ENCODE data around the gene CAND2. TPM values are rescaled to one million over a fixed set of nuclear protein-coding genes. Genes with fewer than 3 reads are reported as not detected.

Gene CAND2
- 10 to 100 TPM in 1 of 3 donors, 1 to 10 TPM in 2; 7.3 to 10.4 (median 9.3) TPM for polyA plus RNA-seq (ENCODE audit: insufficient read length in 3 of 3)
- long read RNA-seq, donor 1, partial matches to known transcripts, result 4,181 of 4,278 reads
- long read RNA-seq, donor 1, other reads (novel, unspliced or antisense), result 97 of 4,278 reads
- long read RNA-seq, donor 2, partial matches to known transcripts, result 3,902 of 3,960 reads
- long read RNA-seq, donor 2, other reads (novel, unspliced or antisense), result 58 of 3,960 reads
- long read RNA-seq, donor 3, partial matches to known transcripts, result 5,890 of 6,002 reads
- long read RNA-seq, donor 3, other reads (novel, unspliced or antisense), result 112 of 6,002 reads
- long read RNA-seq, donor 4, partial matches to known transcripts, result 4,822 of 4,911 reads
- long read RNA-seq, donor 4, other reads (novel, unspliced or antisense), result 89 of 4,911 reads
- long read RNA-seq, donor 5, result 0 reads
- long read RNA-seq, donor 6, full-length matches to known transcripts, result 2 of 4,232 reads
- long read RNA-seq, donor 6, partial matches to known transcripts, result 4,147 of 4,232 reads
- long read RNA-seq, donor 6, other reads (novel, unspliced or antisense), result 83 of 4,232 reads
- long read RNA-seq, donor 7, full-length matches to known transcripts, result 1 of 6,153 reads
- long read RNA-seq, donor 7, partial matches to known transcripts, result 6,000 of 6,153 reads
- long read RNA-seq, donor 7, other reads (novel, unspliced or antisense), result 152 of 6,153 reads
- long read RNA-seq, donor 8, partial matches to known transcripts, result 7,240 of 7,381 reads
- long read RNA-seq, donor 8, other reads (novel, unspliced or antisense), result 141 of 7,381 reads
- long read RNA-seq, donor 9, full-length matches to known transcripts, result 1 of 3,147 reads
- long read RNA-seq, donor 9, partial matches to known transcripts, result 3,068 of 3,147 reads
- long read RNA-seq, donor 9, other reads (novel, unspliced or antisense), result 78 of 3,147 reads
- long read RNA-seq, donor 10, full-length matches to known transcripts, result 1 of 4,246 reads
- long read RNA-seq, donor 10, partial matches to known transcripts, result 4,152 of 4,246 reads
- long read RNA-seq, donor 10, other reads (novel, unspliced or antisense), result 93 of 4,246 reads
- long read RNA-seq, donor 11, full-length matches to known transcripts, result 2 of 3,590 reads
- long read RNA-seq, donor 11, partial matches to known transcripts, result 3,505 of 3,590 reads
- long read RNA-seq, donor 11, other reads (novel, unspliced or antisense), result 83 of 3,590 reads
- long read RNA-seq, donor 12, partial matches to known transcripts, result 4,061 of 4,136 reads
- long read RNA-seq, donor 12, other reads (novel, unspliced or antisense), result 75 of 4,136 reads
- long read RNA-seq, donor 13, full-length matches to known transcripts, result 1 of 9,977 reads
- long read RNA-seq, donor 13, partial matches to known transcripts, result 9,809 of 9,977 reads
- long read RNA-seq, donor 13, other reads (novel, unspliced or antisense), result 167 of 9,977 reads
- long read RNA-seq, donor 14, result 0 reads
- long read RNA-seq, donor 15, partial matches to known transcripts, result 1,314 of 1,340 reads
- long read RNA-seq, donor 15, other reads (novel, unspliced or antisense), result 26 of 1,340 reads
- long read RNA-seq, donor 16, full-length matches to known transcripts, result 3 of 10,938 reads
- long read RNA-seq, donor 16, partial matches to known transcripts, result 10,710 of 10,938 reads
- long read RNA-seq, donor 16, other reads (novel, unspliced or antisense), result 225 of 10,938 reads

GRCh38 chr3:12796171-12797123, at the start of gene CAND2:
TSS of gene CAND2 (plus strand) at chr3:12796680. CDS start at chr3:12796721, 41 bp downstream.
- peak in 8 of 11 donors; percentile 37 to 71 (median 58) for DNase-seq (ENCODE audit: extremely low read depth in 1 of 11, low read depth in 9 of 11, low spot score in 4 of 11)

DNA sequence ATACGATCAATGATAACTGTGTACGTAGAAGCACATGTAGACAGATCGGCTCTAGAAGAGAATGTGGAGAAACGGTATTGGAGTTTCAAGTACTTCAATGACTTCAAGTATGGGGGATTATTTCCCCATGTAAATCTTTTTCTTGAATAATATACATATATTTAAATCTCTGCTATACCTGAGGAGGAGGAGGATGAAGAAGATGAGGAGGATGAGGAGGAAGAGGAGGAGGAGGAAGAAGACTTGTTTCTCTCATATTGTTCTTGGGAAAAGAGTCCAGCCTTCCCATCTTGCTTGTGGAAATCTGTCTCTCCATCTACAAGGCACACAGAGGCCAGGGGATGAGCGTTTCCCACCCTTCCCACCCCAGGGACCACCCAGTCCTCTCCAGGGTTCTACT, 48.0 kb upstream of the CAND2 start:
- no peak for DNase-seq (ENCODE audit: extremely low read depth in 1 of 11, low read depth in 9 of 11, low spot score in 4 of 11)

GRCh38 chr3:12750223-12750622, 46.3 kb upstream of the CAND2 start:
- DNase-seq (ENCODE audit: extremely low read depth in 1 of 11, low read depth in 9 of 11, low spot score in 4 of 11), result no peak

GRCh38 chr3:12750658-12751071, 45.8 kb upstream of the CAND2 start:
- no peak for DNase-seq (ENCODE audit: extremely low read depth in 1 of 11, low read depth in 9 of 11, low spot score in 4 of 11)

DNA sequence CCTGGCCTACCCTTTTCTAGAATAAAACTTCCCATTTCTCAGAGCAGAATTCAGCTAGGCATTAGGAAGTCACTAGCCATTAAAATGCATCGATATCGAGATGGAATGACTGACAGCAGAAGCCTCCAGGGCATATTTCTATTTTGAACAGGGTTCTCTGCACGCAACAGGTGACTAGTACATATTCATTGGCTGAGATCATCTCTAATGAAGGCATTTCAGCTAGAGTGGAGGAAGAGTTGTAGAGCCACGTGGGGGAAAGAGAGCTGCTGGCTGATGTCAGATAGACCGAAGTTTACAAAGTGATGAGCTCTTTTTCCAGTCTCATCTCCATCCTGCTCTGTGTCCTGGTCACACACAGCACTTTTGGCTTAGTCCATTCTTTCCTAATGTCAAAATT, 44.9 kb upstream of the CAND2 start:
- no peak for DNase-seq (ENCODE audit: extremely low read depth in 1 of 11, low read depth in 9 of 11, low spot score in 4 of 11)

GRCh38 chr3:12752102-12752501, 44.4 kb upstream of the CAND2 start:
- no peak for DNase-seq (ENCODE audit: extremely low read depth in 1 of 11, low read depth in 9 of 11, low spot score in 4 of 11)

GRCh38 chr3:12752809-12753208, 43.7 kb upstream of the CAND2 start:
- no peak for DNase-seq (ENCODE audit: extremely low read depth in 1 of 11, low read depth in 9 of 11, low spot score in 4 of 11)

GRCh38 chr3:12753275-12754028, 43.0 kb upstream of the CAND2 start:
- DNase-seq (ENCODE audit: extremely low read depth in 1 of 11, low read depth in 9 of 11, low spot score in 4 of 11), result no peak

- DNase-seq (ENCODE audit: extremely low read depth in 1 of 11, low read depth in 9 of 11, low spot score in 4 of 11), result no peak
Measured at GRCh38 chr3:12754313-12754712, 42.2 kb upstream of the CAND2 start.

- no peak for DNase-seq (ENCODE audit: extremely low read depth in 1 of 11, low read depth in 9 of 11, low spot score in 4 of 11)
Measured at GRCh38 chr3:12755754-12756153, 40.7 kb upstream of the CAND2 start.

- no peak for DNase-seq (ENCODE audit: extremely low read depth in 1 of 11, low read depth in 9 of 11, low spot score in 4 of 11)
Measured at GRCh38 chr3:12756175-12756574, 40.3 kb upstream of the CAND2 start.

- no peak for DNase-seq (ENCODE audit: extremely low read depth in 1 of 11, low read depth in 9 of 11, low spot score in 4 of 11)
Measured at GRCh38 chr3:12756635-12757034, 39.8 kb upstream of the CAND2 start.

DNA sequence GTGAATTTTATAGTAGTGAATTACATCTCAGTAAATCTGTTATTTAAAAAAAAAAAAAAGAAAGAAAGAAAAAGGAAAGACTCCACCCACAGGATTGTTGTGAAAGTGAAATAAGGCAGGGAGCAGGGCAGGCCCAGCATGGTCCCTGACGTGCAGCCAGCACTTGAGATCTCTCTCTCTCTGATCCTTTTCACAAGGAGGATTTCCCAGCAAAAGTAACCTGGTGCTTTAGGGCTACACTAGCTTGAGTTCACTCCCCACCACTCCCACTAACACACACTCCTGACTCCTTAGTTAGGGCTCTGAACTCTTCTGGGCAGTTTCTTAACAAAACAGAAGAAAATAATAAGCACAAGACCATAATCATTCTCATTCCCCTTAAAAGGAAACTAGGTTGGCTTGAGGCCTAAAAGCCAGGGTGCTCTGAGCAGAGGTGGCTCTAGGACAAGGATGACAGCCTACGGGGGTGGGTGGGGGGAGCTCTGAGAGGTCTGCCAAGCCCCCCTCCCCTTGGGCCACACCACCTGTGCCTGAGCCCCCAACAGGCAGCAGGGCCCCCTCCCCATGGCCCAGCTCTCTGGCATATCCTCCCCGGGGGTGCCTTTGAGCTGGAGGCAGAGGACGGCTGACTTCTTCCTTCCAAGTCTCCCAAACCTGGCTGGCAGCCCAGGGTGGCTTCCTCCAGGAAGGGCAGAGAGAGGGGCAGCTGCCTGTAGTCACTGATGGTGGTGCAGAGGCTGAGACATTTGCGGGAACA, 38.3 kb upstream of the CAND2 start:
- peak in 1 of 11 donors; percentile 27 for DNase-seq (ENCODE audit: extremely low read depth in 1 of 11, low read depth in 9 of 11, low spot score in 4 of 11)

- DNase-seq (ENCODE audit: extremely low read depth in 1 of 11, low read depth in 9 of 11, low spot score in 4 of 11), result no peak
Measured at GRCh38 chr3:12759097-12759679, 37.3 kb upstream of the CAND2 start, which contains the start of gene TMEM40. TSS of gene TMEM40 (minus strand) at chr3:12759259. CDS start at chr3:12749832, 9,427 bp downstream.
